A673 (cell line): ENCODE data around the gene ANKRD18A.

Experiments used
- CTCF ChIP-seq: fragments of 300-800, 200-600 bp; sonication (generic); conservative IDR thresholded peaks from 2 replicates; pipeline ENCODE4 v1.5.1; 2017; ENCODE audit warnings: low read depth, mild to moderate bottlenecking, antibody characterized with exemption, low read length, moderate library complexity, mixed read lengths
- EZH2 ChIP-seq: fragments of 200-600 bp; sonication (generic); IDR thresholded peaks from 2 replicates; pipeline ENCODE4 v1.6.1; 2017; ENCODE audit warnings: borderline replicate concordance, low read depth, mild to moderate bottlenecking, mixed read lengths, antibody characterized with exemption, low read length; ENCODE audit not compliant: poor library complexity, severe bottlenecking

DNA sequence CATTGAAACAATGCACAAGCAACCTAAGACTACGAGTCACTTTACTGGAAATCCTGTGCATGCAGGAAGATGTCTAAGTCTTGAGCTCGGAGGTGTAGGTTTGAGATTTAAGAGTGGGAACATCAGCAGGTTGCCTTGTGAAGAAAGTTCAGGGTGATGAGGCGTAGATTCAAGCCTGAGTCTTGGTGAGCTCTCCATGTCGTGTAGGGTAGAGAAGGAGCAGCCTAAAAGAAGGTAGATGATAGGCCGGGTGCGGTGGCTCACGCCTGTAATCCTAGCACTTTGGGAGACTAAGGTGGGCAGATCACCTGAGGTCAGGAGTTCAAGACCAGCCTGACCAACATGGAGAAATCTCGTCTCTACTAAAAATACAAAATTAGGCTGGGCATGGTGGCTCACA lies 30.2 kb upstream of the ANKRD18A start:
- TF ChIP-seq CTCF (no peak), EZH2 (no peak)
